Adrenal gland (tissue), 12 donors: ENCODE results near the gene KCNA5. TPM values are rescaled to one million over a fixed set of nuclear protein-coding genes. Genes with fewer than 3 reads are reported as not detected.

Source experiments
- DNase-seq, 7 donors: peaks; one replicate each; pipeline ENCODE4 v3.0.0-alpha.2; 2019 to 2020
- H3K27ac ChIP-seq, 5 donors: fragments of 200-600 bp; sonication (generic) in 4 of 5; 1 replicate in 3 of 5; 2 replicates in 2 of 5; pipeline versions ENCODE4 v1.5.1 to v1.8.0; 2016 to 2020; ENCODE audit warnings: mild to moderate bottlenecking in 1 of 5
- H3K27me3 ChIP-seq: fragments of 200-600 bp; 2 replicates; pipeline ENCODE4 v1.8.0; 2021
- H3K36me3 ChIP-seq, 2 donors: fragments of 200-600 bp; replicated peaks in 1 of 2; 1 replicate in 1 of 2; 2 replicates in 1 of 2; pipeline versions ENCODE4 v1.5.1 to v1.8.0; 2018 to 2022
- H3K4me1 ChIP-seq, 2 donors: fragments of 200-600 bp; replicated peaks in 1 of 2; 1 replicate in 1 of 2; 2 replicates in 1 of 2; pipeline versions ENCODE4 v1.5.1 to v1.8.0; 2018 to 2021
- H3K4me3 ChIP-seq, 4 donors: fragments of 200-600 bp; sonication (generic) in 3 of 4; one replicate each; pipeline ENCODE4 v1.5.1; 2016 to 2018
- H3K9me3 ChIP-seq, 3 donors: fragments of 200-600 bp; sonication (generic) in 1 of 3; replicated peaks in 1 of 3; 1 replicate in 2 of 3; 2 replicates in 1 of 3; pipeline versions ENCODE4 v1.5.1 to v1.8.0; 2016 to 2021
- POLR2A ChIP-seq, 2 donors: fragments of 450-650 bp; IDR thresholded peaks; one replicate each; pipeline ENCODE4 v1.6.1; 2017; ENCODE audit warnings: antibody characterized with exemption in 2 of 2, mild to moderate bottlenecking in 2 of 2, moderate library complexity in 1 of 2
- WGBS, 4 donors: extraction: QIAGEN DNeasy Blood & Tissue Kit in 2 of 4; methylation state at CpG; one replicate each; pipeline versions ENCODE4 v1.1.5 to v1.1.7; 2013 to 2017; 5-methylcytosine and 5-hydroxymethylcytosine counted together
- intact Hi-C, 2 donors: fragments of 100-400 bp; cut with DNase I; formaldehyde crosslinking; loops; one replicate each; pipeline versions ENCODE4 v1.14.1 to v1.15.0; 2022 to 2023
- polyA plus RNA-seq, 3 donors: library from polyadenylated mRNA; stranded (reverse); fragments of 200-250 nt in 2 of 3; fragments of 350-450 nt in 1 of 3; fragmentation: Illumina TruSeq in 1 of 3; extraction: RNeasy Lipid Tissue Mini Kit (QIAGEN cat#74804) in 1 of 3; gene quantifications; one replicate each; pipeline ENCODE4 v1.2.3, GENCODE V29; 2013 to 2014
- total RNA-seq, 9 donors: library from RNA; depleted of rRNA in 4 of 9; stranded (reverse); fragments of >200 nt in 4 of 9; fragments of 120-200 nt in 1 of 9; fragmentation: NEBNext Ultra II Directional in 1 of 9; extraction: Animal tissue kit (Norgen Biotek cat#: 25700) in 1 of 9; gene quantifications; one replicate each; pipeline versions ENCODE4 v1.1.0 to v1.2.4, GENCODE V29; 2013 to 2023
- TF ChIP-seq, protein P1 (sequence below), 6 experiments: fragments of 450-650 bp in 4 of 6; fragments of 200-600 bp in 2 of 6; sonication (generic) in 1 of 6; IDR thresholded peaks; 1 replicate in 5 of 6; 2 replicates in 1 of 6; pipeline versions ENCODE4 v1.5.1 to v1.8.0; 2016 to 2021; ENCODE audit warnings: antibody characterized with exemption in 6 of 6, mild to moderate bottlenecking in 2 of 6, moderate library complexity in 1 of 6
- donor health status: healthy with polysubstance abuse.
- donor health status: Bipolar disorder and iron deficiency.
- donor health status: DM: yes; HTN: yes; CAD: no.
- donor health status: DM: no; HTN: no; CAD: no.
- donor health status: DM: no; HTN: no; CAD: no.
- donor health status: DM: yes; HTN: yes; CAD: no.

KCNA5 gene
- total and polyA plus RNA-seq, 12 donors = 0.07 to 0.98 (median 0.23) TPM; not detected in 4

DNA sequence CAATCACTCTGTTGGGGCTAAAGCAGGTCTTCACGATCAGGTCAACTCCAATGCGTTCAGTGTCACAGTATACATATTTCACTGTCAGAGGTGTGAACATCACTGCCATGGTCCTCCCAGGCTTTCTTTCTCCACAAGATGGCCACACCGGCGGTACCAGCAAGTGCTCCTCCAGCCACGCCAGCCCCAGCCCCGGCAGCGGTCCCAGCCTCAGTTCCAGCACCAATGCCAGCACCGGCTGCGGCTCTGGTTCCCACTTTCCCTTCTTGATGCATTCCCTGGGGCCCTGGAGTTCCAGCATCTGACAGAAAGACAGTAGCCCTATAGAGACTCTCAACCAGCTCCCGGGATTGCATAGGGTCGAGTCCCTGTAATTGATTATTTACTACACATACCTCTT, 10.9 kb upstream of the KCNA5 start:
- Histone ChIP-seq H3K4me3 (no peak overlapping the region), H3K36me3 (no peaks in the 10 kb centered on the region), H3K4me1 (peaks cover 0 to 5% of the 10 kb centered on the region in 2 donors), H3K27ac (no peak overlapping the region), H3K9me3 (no peaks in the 10 kb centered on the region), H3K27me3 (no peaks in the 10 kb centered on the region)
- DNase-seq = no peak
- intact Hi-C loops = no loop called here
- no peak for TF ChIP-seq POLR2A (IDR thresholded peaks at IDR 0.05)
- TF ChIP-seq, protein P1, sequence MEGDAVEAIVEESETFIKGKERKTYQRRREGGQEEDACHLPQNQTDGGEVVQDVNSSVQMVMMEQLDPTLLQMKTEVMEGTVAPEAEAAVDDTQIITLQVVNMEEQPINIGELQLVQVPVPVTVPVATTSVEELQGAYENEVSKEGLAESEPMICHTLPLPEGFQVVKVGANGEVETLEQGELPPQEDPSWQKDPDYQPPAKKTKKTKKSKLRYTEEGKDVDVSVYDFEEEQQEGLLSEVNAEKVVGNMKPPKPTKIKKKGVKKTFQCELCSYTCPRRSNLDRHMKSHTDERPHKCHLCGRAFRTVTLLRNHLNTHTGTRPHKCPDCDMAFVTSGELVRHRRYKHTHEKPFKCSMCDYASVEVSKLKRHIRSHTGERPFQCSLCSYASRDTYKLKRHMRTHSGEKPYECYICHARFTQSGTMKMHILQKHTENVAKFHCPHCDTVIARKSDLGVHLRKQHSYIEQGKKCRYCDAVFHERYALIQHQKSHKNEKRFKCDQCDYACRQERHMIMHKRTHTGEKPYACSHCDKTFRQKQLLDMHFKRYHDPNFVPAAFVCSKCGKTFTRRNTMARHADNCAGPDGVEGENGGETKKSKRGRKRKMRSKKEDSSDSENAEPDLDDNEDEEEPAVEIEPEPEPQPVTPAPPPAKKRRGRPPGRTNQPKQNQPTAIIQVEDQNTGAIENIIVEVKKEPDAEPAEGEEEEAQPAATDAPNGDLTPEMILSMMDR (IDR thresholded peaks at IDR 0.05) = no peak
- 86 to 95% (median 88%) methylated on average over 8 to 11 of the region's 11 CpGs for WGBS, 4 donors

DNA sequence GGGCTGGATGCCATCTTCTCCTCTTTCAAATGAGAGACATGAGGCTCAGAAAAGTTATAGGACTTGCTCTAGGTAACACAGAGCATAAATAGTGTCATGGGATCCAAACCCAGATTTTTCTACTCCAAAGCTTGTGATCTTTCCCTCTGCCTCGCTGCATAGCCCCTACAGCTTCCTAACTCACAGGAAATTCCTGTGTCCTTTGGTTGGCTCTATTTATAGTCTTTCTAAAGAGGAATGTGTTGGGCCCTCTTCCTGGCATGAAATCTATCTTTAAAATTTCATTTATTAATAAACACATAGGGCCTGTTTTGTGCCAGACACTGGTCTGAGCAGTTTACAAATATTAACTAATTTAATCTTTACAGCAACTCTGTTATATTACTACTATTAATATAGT, 9.8 kb upstream of the KCNA5 start:
- Histone ChIP-seq H3K4me3 (no peak overlapping the region), H3K4me1 (peaks cover 0 to 5% of the 10 kb centered on the region in 2 donors), H3K36me3 (no peaks in the 10 kb centered on the region), H3K27ac (no peak overlapping the region), H3K9me3 (no peaks in the 10 kb centered on the region), H3K27me3 (no peaks in the 10 kb centered on the region)
- no peak for DNase-seq
- WGBS, 4 donors = 45 to 73% (median 54%) methylated on average over 1 of the region's 1 CpG
- intact Hi-C loops = no loop called here
- no peak for TF ChIP-seq POLR2A (IDR thresholded peaks at IDR 0.05)
- TF ChIP-seq, protein P1 (IDR thresholded peaks at IDR 0.05) = no peak

DNA sequence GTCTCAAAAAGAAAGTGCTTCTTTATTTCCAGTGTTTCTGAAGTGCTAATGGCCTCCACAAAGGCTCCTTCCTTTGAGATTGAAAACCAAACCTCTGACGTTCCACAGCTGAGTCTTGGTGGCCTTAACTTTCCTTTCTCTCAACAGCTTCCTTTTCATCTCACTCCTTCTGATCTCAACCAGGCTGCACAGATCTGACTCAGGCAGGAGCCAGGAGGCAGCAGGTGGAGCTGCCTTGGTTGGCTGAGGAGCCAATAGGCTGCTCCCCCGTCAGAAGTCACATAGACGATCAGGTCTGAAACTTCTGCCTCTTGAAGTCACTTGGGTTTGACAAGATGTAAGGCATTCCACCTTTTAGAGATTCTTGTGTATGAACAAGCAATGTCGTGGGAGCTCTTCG, 9.1 kb upstream of the KCNA5 start:
- TF ChIP-seq POLR2A (IDR thresholded peaks at IDR 0.05) = no peak
- TF ChIP-seq, protein P1 (IDR thresholded peaks at IDR 0.05) = no peak
- Histone ChIP-seq H3K27ac (no peak overlapping the region), H3K27me3 (no peaks in the 10 kb centered on the region), H3K4me1 (peaks cover 0 to 5% of the 10 kb centered on the region in 2 donors), H3K9me3 (no peaks in the 10 kb centered on the region), H3K4me3 (no peak overlapping the region), H3K36me3 (no peaks in the 10 kb centered on the region)
- WGBS, 4 donors = 54 to 75% (median 65%) methylated on average over 5 of the region's 5 CpGs
- intact Hi-C loops = no loop called here
- no peak for DNase-seq

DNA sequence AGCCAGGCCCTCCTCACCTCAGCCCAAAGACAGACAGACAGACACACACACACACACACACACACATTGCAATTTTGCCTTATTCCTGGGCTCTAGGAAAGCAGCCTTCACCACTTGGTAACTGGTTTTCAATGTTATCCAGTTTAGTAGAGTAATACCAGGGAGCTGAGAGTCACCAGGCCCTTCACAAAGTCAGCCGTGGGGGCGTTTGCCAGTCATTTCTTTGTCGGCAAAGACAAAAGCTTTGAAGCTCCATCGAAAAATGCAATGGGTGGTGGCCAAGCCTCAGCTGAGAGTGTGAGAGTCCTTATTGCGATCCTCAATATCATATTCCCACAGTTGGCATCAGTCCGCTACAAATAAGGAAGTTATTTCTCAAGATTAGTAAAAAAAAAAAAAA, 8.1 kb upstream of the KCNA5 start:
- intact Hi-C loops = no loop called here
- H3K4me3 ChIP-seq = no peak overlapping the region
- 84 to 90% (median 88%) methylated on average over 6 of the region's 6 CpGs for WGBS, 4 donors
- TF ChIP-seq, protein P1 (IDR thresholded peaks at IDR 0.05) = no peak
- no peak for TF ChIP-seq POLR2A (IDR thresholded peaks at IDR 0.05)
- H3K9me3 ChIP-seq = no peaks in the 10 kb centered on the region
- H3K27ac ChIP-seq = no peak overlapping the region
- no peaks in the 10 kb centered on the region for H3K27me3 ChIP-seq
- no peaks in the 10 kb centered on the region for H3K36me3 ChIP-seq
- H3K4me1 ChIP-seq = peaks cover 0 to 5% of the 10 kb centered on the region in 2 donors
- DNase-seq = no peak
